Progenitor cell of endocrine pancreas (in vitro differentiated cells): ENCODE data around the gene MBD3L2. TPM values are rescaled to one million over a fixed set of nuclear protein-coding genes. Genes with fewer than 3 reads are reported as not detected.
"Not testable (repeated sequence)": the region's sequence is repeated elsewhere in the genome, so short reads cannot be mapped to it uniquely, and the experiment has no call there.

Experiments used
- DNase-seq: peaks from one replicate; pipeline ENCODE4 v3.0.0; 2021; ENCODE audit warnings: low spot score; ENCODE audit not compliant: unreplicated experiment
- H3K27ac Mint-ChIP-seq: 2 replicates; pipeline ENCODE4 v1.8.0; 2021; ENCODE audit warnings: mild to moderate bottlenecking, moderate library complexity, mixed read lengths
- H3K27me3 Mint-ChIP-seq: 2 replicates; pipeline ENCODE4 v1.8.0; 2021; ENCODE audit warnings: mixed read lengths
- H3K36me3 Mint-ChIP-seq: 2 replicates; pipeline ENCODE4 v1.8.0; 2022; ENCODE audit warnings: mixed read lengths; ENCODE audit not compliant: insufficient read depth
- H3K4me1 Mint-ChIP-seq: 2 replicates; pipeline ENCODE4 v1.8.0; 2021; ENCODE audit warnings: low read depth, mixed read lengths
- H3K4me3 Mint-ChIP-seq: 2 replicates; pipeline ENCODE4 v1.8.0; 2021; ENCODE audit warnings: low read depth, mild to moderate bottlenecking, moderate library complexity, mixed read lengths
- H3K9me3 Mint-ChIP-seq: 2 replicates; pipeline ENCODE4 v1.8.0; 2021; ENCODE audit warnings: low read depth, mixed read lengths
- long read RNA-seq: library from polyadenylated mRNA; unstranded; transcript quantifications from one replicate; pipeline ENCODE4 v2.0.0, GENCODE V29; 2020
- total RNA-seq: library from RNA; stranded (reverse); gene quantifications from 2 replicates; pipeline ENCODE4 v1.2.1, GENCODE V29; 2021
- TF ChIP-seq, protein P1 (sequence below): fragments of 200-600 bp; sonication (generic); IDR thresholded peaks from one replicate; pipeline ENCODE4 v1.5.0; 2021; ENCODE audit warnings: antibody characterized with exemption, mild to moderate bottlenecking; ENCODE audit not compliant: unreplicated experiment

MBD3L2 gene
- not detected in 2 replicates for total RNA-seq
- long read RNA-seq = 0 reads

- not testable (repeated sequence) for DNase-seq, H3K27ac Mint-ChIP-seq, H3K36me3 Mint-ChIP-seq, H3K4me1 Mint-ChIP-seq, H3K9me3 Mint-ChIP-seq, H3K27me3 Mint-ChIP-seq, H3K4me3 Mint-ChIP-seq
These were observed at the start of gene MBD3L2 for GRCh38 chr19:7049021-7049420. MBD3L2 (plus strand) TSS chr19:7049321; CDS start chr19:7049374, 53 bp downstream.

DNA sequence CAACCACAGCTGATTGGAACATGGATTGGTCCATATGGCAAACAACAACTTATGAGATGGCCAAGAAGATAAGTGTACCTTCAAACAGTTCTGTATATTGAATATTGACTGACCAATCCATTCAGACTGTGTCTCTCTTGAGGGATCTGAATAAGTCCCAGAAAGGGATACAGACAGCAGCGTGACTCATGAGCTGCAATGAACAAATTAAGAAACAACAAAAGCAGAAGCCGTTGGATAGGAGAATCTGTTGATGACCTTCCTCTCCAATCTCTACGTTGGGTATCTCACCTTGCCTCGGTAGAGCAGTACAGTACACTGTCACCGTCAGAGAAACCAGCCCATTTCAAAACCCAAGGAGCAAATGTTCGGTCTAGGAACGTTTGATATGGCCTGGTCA, 49.2 kb upstream of the MBD3L2 start:
- H3K36me3 Mint-ChIP-seq = peaks cover 6% of the 10 kb centered on the region
- H3K4me3 Mint-ChIP-seq = no peak overlapping the region
- no peaks in the 10 kb centered on the region for H3K4me1 Mint-ChIP-seq
- H3K27ac Mint-ChIP-seq = no peak overlapping the region
- H3K27me3 Mint-ChIP-seq = no peaks in the 10 kb centered on the region
- peaks cover 47% of the 10 kb centered on the region for H3K9me3 Mint-ChIP-seq
- TF ChIP-seq, protein P1, sequence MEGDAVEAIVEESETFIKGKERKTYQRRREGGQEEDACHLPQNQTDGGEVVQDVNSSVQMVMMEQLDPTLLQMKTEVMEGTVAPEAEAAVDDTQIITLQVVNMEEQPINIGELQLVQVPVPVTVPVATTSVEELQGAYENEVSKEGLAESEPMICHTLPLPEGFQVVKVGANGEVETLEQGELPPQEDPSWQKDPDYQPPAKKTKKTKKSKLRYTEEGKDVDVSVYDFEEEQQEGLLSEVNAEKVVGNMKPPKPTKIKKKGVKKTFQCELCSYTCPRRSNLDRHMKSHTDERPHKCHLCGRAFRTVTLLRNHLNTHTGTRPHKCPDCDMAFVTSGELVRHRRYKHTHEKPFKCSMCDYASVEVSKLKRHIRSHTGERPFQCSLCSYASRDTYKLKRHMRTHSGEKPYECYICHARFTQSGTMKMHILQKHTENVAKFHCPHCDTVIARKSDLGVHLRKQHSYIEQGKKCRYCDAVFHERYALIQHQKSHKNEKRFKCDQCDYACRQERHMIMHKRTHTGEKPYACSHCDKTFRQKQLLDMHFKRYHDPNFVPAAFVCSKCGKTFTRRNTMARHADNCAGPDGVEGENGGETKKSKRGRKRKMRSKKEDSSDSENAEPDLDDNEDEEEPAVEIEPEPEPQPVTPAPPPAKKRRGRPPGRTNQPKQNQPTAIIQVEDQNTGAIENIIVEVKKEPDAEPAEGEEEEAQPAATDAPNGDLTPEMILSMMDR = no peak
- no peak for DNase-seq

GRCh38 chr19:7000333-7000732, 48.8 kb upstream of the MBD3L2 start:
- no peak overlapping the region for H3K4me3 Mint-ChIP-seq
- no peak overlapping the region for H3K27ac Mint-ChIP-seq
- DNase-seq = no peak
- H3K36me3 Mint-ChIP-seq = peaks cover 2% of the 10 kb centered on the region
- no peaks in the 10 kb centered on the region for H3K27me3 Mint-ChIP-seq
- TF ChIP-seq, protein P1 = no peak
- H3K4me1 Mint-ChIP-seq = no peaks in the 10 kb centered on the region
- peaks cover 43% of the 10 kb centered on the region for H3K9me3 Mint-ChIP-seq

GRCh38 chr19:7000816-7001215, 48.3 kb upstream of the MBD3L2 start:
- Mint-ChIP-seq H3K4me3 (no peak overlapping the region), H3K9me3 (peaks cover 38% of the 10 kb centered on the region), H3K27me3 (no peaks in the 10 kb centered on the region), H3K36me3 (peaks cover 1% of the 10 kb centered on the region), H3K4me1 (no peaks in the 10 kb centered on the region), H3K27ac (no peak overlapping the region)
- TF ChIP-seq, protein P1 = no peak
- DNase-seq = no peak

DNA sequence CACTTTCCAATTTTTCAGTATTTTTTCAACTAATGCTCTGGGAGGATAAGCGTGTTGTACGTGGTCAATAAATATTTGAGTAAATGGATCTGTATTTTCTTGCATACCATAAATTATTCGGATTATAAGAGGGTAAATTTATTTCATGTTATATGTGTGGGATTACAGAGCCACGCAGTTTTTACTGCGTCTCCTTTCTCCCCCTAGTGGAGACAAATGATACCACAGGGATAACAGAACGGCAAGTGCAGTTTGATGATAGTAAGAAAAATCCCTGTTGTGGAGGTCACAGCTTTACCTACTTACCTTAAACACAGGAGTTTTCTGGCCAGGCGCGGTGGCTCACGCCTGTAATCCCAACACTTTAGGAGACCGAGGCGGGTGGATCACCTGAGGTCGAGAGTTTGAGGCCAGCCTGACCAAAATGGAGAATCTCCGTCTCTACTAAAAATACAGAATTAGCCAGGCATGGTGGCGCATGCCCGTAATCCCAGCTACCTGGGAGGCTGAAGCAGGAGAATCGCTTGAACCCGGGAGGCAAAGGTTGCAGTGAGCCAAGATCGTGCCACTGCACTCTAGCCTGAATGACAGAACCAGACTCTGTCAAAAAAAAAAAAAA, 44.7 kb upstream of the MBD3L2 start:
- no peaks in the 10 kb centered on the region for H3K27me3 Mint-ChIP-seq
- TF ChIP-seq, protein P1 = peak; percentile 63
- peaks cover 1% of the 10 kb centered on the region for H3K36me3 Mint-ChIP-seq
- DNase-seq = no peak
- no peak overlapping the region for H3K27ac Mint-ChIP-seq
- H3K4me3 Mint-ChIP-seq = no peak overlapping the region
- peaks cover 29% of the 10 kb centered on the region for H3K9me3 Mint-ChIP-seq
- no peaks in the 10 kb centered on the region for H3K4me1 Mint-ChIP-seq

DNA sequence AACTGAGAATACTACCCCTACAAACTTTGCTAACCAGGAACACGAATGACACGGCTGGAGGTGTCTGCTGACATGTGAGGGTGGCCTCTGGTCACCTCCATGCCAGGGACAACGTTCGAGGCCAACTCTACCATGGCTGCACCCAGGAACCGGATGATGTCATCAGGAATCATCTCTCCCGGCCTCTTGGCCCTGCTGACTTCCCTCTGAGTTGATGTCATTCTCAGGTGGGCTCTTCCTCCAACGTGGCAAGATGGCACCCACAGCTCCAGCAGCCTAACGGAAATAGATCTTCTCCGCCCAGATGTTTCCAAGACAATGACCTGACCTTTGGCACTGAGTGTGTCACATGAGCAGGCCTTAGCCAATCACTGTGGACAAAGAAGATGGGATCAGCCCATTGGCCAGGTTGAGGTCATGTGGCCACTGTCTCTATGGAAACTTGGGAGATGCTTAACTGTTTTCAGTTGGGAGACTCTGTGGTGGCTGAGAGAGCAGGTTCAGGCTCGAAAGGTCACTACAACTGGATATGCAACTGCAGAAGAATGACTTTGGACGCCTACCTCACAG, 42.9 kb upstream of the MBD3L2 start:
- Mint-ChIP-seq H3K9me3 (peaks cover 23% of the 10 kb centered on the region), H3K4me3 (no peak overlapping the region), H3K27me3 (no peaks in the 10 kb centered on the region), H3K36me3 (peaks cover 3% of the 10 kb centered on the region), H3K27ac (no peak overlapping the region), H3K4me1 (no peaks in the 10 kb centered on the region)
- DNase-seq = no peak
- TF ChIP-seq, protein P1 = no peak
